ENCODE results near the gene GPR15LG. TPM values are rescaled to one million over a fixed set of nuclear protein-coding genes. Genes with fewer than 3 reads are reported as not detected.

GPR15LG gene
- total RNA-seq, 1 donor from 2014 or later, result not detected

DNA sequence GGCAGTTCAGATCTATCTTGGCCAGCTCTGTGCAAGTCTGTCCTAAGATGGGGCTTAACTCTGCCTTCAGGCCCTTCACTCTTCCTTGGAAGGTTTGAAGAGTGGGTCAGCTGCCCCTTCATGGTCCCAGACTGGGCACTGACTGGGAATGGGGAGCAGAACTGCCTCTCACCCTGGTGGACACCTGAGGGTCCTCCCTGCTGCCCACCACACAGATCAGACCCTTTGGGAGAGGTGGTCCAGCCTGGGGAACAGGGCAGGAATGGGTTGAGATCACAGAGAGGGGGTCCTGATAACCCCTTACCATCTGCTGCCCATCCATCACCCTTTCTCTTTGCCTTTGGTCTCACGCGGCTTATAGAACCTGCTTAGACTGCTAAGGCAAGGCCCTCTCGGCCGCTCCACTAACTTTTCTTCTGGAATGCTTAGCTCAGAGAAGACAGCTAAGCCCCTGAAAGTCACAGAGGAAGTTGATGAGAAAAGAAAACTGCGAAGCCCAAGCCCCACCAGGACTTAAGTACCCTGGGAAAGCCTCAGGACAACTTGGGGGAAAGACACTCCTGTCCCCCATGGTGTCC, 20.3 kb downstream of the GPR15LG start:
- Mint-ChIP-seq H3K9me3 (no peaks in the 10 kb centered on the region), H3K4me3 (peak overlapping the region; percentile 30), H3K27me3 (ENCODE audit: low read depth) (peaks cover 93% of the 10 kb centered on the region), H3K4me1 (no peaks in the 10 kb centered on the region), H3K27ac (no peak overlapping the region), H3K36me3 (no peaks in the 10 kb centered on the region)
- DNase-seq (ENCODE audit: low spot score in 2 of 2, unreplicated experiment in 2 of 2), result no peak
- TF ChIP-seq, protein P1, sequence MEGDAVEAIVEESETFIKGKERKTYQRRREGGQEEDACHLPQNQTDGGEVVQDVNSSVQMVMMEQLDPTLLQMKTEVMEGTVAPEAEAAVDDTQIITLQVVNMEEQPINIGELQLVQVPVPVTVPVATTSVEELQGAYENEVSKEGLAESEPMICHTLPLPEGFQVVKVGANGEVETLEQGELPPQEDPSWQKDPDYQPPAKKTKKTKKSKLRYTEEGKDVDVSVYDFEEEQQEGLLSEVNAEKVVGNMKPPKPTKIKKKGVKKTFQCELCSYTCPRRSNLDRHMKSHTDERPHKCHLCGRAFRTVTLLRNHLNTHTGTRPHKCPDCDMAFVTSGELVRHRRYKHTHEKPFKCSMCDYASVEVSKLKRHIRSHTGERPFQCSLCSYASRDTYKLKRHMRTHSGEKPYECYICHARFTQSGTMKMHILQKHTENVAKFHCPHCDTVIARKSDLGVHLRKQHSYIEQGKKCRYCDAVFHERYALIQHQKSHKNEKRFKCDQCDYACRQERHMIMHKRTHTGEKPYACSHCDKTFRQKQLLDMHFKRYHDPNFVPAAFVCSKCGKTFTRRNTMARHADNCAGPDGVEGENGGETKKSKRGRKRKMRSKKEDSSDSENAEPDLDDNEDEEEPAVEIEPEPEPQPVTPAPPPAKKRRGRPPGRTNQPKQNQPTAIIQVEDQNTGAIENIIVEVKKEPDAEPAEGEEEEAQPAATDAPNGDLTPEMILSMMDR (IDR thresholded peaks at IDR 0.05; ENCODE audit: unreplicated experiment), result no peak

DNA sequence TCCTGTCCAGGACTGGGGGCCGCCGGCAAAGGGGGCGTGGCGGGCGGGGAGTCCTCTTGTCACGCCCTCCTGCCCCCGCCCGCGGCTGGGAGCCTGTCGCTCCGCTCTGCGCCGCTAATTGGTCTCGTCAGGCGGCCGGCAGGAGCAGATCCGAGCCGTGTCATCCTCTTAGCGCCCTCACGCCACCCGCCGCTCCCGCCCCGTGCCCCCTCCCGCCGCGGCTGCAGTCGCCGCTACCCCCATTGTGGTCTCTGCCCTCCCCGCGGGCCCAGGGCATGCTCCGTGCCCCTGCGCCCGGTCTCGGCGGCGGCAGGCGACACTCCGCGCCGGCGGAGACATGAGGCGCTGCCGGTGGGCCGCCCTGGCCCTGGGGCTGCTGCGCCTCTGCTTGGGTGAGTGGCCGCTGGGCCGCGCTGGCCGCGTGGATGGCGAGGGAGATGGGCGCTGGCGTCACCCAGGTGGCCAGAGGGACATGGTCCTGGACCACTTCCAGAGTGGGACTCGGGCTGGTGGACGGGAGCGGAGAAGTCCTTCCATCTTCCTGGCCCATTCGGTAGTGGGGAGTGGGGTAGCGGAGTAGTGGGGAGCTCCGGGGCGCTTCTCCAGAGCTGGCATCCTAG, 20.9 kb downstream of the GPR15LG start, which contains the start of gene CDHR1:
Gene CDHR1, plus strand, starts transcription at position 114 of the 620 bp plus-strand sequence. Its CDS starts 224 bp downstream, at position 338.
- Mint-ChIP-seq H3K9me3 (no peaks in the 10 kb centered on the region), H3K4me1 (no peaks in the 10 kb centered on the region), H3K27me3 (ENCODE audit: low read depth) (peaks cover 94% of the 10 kb centered on the region), H3K27ac (no peak within 1 kb of the TSS), H3K36me3 (no peaks in the 10 kb centered on the region), H3K4me3 (peak within 1 kb of the TSS; percentile 38)
- TF ChIP-seq, protein P1 (IDR thresholded peaks at IDR 0.05; ENCODE audit: unreplicated experiment), result no peak
- no peak for DNase-seq (ENCODE audit: low spot score in 2 of 2, unreplicated experiment in 2 of 2)

DNA sequence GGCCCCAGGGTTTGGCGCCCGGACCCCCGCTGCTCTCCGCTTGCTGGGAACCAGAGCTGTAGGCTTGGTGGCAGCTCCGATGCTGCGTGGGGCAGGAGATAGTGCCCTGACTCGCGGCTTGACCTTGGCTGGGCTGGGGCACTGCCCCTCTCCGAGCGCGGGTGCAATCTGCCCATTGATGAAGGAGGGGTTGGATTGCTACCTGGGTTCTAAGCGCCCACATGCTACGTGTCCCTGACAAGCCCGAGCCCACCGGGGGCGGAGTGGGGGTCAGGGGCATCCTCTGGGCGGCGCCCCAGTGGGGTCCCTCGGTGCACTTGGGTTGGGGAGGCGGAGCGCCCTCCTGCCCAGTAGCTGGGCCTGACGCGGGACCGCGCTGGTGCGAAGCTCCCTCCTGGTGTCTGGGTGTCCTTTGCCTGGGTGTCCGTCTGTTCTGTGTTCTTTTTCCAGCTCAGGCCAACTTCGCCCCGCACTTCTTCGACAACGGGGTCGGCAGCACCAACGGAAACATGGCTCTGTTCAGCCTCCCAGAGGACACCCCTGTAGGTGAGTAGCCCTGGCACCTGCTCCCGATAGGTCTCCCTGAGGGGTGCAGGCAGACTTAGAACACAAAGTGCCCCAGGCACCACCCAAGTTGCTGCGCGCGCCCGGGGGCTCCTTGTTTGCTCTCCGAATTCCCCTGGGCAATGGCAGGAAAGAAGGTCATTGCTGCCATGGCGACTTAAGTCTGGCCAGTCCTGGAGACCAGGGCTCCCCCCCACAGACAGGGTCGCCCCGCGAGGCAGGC, 21.6 kb downstream of the GPR15LG start:
- Mint-ChIP-seq H3K27ac (no peak overlapping the region), H3K9me3 (no peaks in the 10 kb centered on the region), H3K27me3 (ENCODE audit: low read depth) (peaks cover 95% of the 10 kb centered on the region), H3K4me3 (peak overlapping the region; percentile 38), H3K4me1 (no peaks in the 10 kb centered on the region), H3K36me3 (no peaks in the 10 kb centered on the region)
- DNase-seq (ENCODE audit: low spot score in 2 of 2, unreplicated experiment in 2 of 2), result no peak
- TF ChIP-seq, protein P1 (IDR thresholded peaks at IDR 0.05; ENCODE audit: unreplicated experiment), result no peak

DNA sequence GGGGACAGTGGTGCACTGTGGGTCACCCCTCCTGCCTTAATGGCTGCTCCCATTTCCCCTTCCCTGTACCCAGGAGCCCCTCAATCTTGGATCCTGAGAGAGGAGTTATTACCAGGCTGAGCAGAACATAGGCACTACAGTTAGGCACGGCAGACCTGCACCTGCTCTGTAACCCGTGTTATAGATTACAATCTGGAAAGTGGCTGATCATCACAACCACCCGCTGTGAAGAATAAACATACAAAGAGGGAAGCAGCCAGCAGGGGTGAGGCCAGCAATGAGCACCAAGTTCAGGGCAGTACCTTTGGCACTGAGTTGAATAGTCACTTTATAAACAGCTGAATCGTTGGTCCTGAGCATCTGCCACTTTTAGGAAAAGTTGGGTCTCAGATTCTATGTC, 22.5 kb downstream of the GPR15LG start:
- Mint-ChIP-seq H3K27me3 (ENCODE audit: low read depth) (peaks cover 95% of the 10 kb centered on the region), H3K4me3 (no peak overlapping the region), H3K27ac (no peak overlapping the region), H3K4me1 (no peaks in the 10 kb centered on the region), H3K9me3 (no peaks in the 10 kb centered on the region), H3K36me3 (no peaks in the 10 kb centered on the region)
- TF ChIP-seq, protein P1 (IDR thresholded peaks at IDR 0.05; ENCODE audit: unreplicated experiment), result no peak
- DNase-seq (ENCODE audit: low spot score in 2 of 2, unreplicated experiment in 2 of 2), result no peak

DNA sequence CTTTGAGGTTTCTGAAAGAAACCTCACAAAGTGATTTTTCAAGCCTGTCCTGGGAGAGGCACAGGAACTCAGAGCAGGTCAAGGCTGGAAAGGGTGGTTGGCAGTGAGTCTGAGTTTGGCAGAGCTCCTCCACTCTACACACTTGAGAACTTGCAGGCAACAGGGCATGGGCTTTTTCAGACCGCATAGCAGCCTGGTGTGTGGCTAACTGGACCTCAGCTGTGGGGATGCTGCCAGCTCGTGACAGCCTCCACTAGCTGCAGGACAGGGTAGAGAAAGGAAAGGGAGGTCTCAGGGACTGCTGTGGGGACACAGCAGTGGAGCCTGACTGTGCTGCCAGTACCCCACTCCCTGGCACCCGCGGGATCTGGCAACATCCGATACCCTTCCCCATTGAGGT, 23.3 kb downstream of the GPR15LG start:
- TF ChIP-seq, protein P1 (IDR thresholded peaks at IDR 0.05; ENCODE audit: unreplicated experiment), result no peak
- H3K36me3 Mint-ChIP-seq, result no peaks in the 10 kb centered on the region
- no peak overlapping the region for H3K4me3 Mint-ChIP-seq
- no peak overlapping the region for H3K27ac Mint-ChIP-seq
- H3K4me1 Mint-ChIP-seq, result no peaks in the 10 kb centered on the region
- H3K27me3 Mint-ChIP-seq (ENCODE audit: low read depth), result peaks cover 86% of the 10 kb centered on the region
- H3K9me3 Mint-ChIP-seq, result no peaks in the 10 kb centered on the region
- DNase-seq (ENCODE audit: low spot score in 2 of 2, unreplicated experiment in 2 of 2), result no peak

Measured in mesothelial cell of epicardium (in vitro differentiated cells).